ENCODE data around the gene LRRC8B. TPM values are rescaled to one million over a fixed set of nuclear protein-coding genes. Genes with fewer than 3 reads are reported as not detected.
"Not testable (repeated sequence)": the region's sequence is repeated elsewhere in the genome, so short reads cannot be mapped to it uniquely, and the experiment has no call there.

The LRRC8B gene
- total and polyA plus RNA-seq, 2 experiments from 2014 or later: 4.6 to 5.1 TPM

- H3K27ac ChIP-seq: no peak overlapping the region
- DNase-seq (ENCODE audit: low spot score): no peak
- no peak overlapping the region for H3K4me2 ChIP-seq
- H3K9me2 ChIP-seq (replicated peaks; ENCODE audit: insufficient read depth): no peaks in the 10 kb centered on the region
- H3K27me3 ChIP-seq: no peaks in the 10 kb centered on the region
- H3K9me3 ChIP-seq (ENCODE audit: low read depth): no peaks in the 10 kb centered on the region
- TF ChIP-seq EZH2 (IDR thresholded peaks at IDR 0.05; ENCODE audit: borderline replicate concordance) (no peak), EZH2phosphoT487 (IDR thresholded peaks at IDR 0.05; ENCODE audit: low read depth, severe bottlenecking, unreplicated experiment) (no peak), CTCF (IDR thresholded peaks at IDR 0.05; ENCODE audit: poor library complexity) (no peak)
- no peak overlapping the region for H3K4me3 ChIP-seq
- H3K79me2 ChIP-seq: peaks cover 10% of the 10 kb centered on the region
- H3K36me3 ChIP-seq (replicated peaks; ENCODE audit: insufficient read depth, low read depth): no peaks in the 10 kb centered on the region
- H4K20me1 ChIP-seq (ENCODE audit: insufficient read depth, poor library complexity, severe bottlenecking): no peaks in the 10 kb centered on the region
- 97% methylated on average over 1 of the region's 1 CpG for WGBS (ENCODE audit: low lambda C conversion rate, missing lambda C conversion rate)
- no peak overlapping the region for H2AFZ ChIP-seq
- no peaks in the 10 kb centered on the region for H3K4me1 ChIP-seq (ENCODE audit: insufficient read depth)
Observed at GRCh38 chr1:89542345-89542744, 17.7 kb downstream of the LRRC8B start.

DNA sequence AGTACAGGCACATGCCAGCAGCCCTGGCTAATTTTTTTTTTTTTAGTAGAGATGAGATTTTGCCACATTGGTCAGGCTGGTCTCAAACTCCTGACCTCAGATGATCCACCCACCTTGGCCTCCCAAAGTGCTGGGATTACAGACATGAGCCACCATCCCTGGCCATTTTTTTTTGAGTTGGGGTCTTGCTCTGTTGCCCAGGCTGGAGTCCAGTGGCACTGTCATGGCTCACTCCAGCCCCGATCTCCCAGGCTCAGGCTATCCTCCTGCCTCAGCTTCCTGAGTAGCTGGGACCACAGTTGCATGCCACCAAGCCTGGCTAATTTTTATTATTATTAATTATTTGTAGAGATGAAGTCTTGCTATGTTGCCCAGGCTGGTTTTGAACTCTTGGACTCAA is 19.0 kb downstream of the LRRC8B start:
- H3K9me3 ChIP-seq (ENCODE audit: low read depth); H2AFZ ChIP-seq; H4K20me1 ChIP-seq (ENCODE audit: insufficient read depth, poor library complexity, severe bottlenecking); H3K4me3 ChIP-seq; H3K36me3 ChIP-seq (replicated peaks; ENCODE audit: insufficient read depth, low read depth); H3K27me3 ChIP-seq; H3K4me1 ChIP-seq (ENCODE audit: insufficient read depth); H3K9me2 ChIP-seq (replicated peaks; ENCODE audit: insufficient read depth); DNase-seq (ENCODE audit: low spot score); H3K4me2 ChIP-seq; H3K79me2 ChIP-seq; H3K27ac ChIP-seq: not testable (repeated sequence)
- WGBS (ENCODE audit: low lambda C conversion rate, missing lambda C conversion rate): 100% methylated on average over 1 of the region's 1 CpG

- Histone ChIP-seq H3K79me2 (peaks cover 10% of the 10 kb centered on the region), H2AFZ (no peak overlapping the region), H3K4me1 (ENCODE audit: insufficient read depth) (no peaks in the 10 kb centered on the region), H4K20me1 (ENCODE audit: insufficient read depth, poor library complexity, severe bottlenecking) (no peaks in the 10 kb centered on the region), H3K9me3 (ENCODE audit: low read depth) (no peaks in the 10 kb centered on the region), H3K9me2 (replicated peaks; ENCODE audit: insufficient read depth) (no peaks in the 10 kb centered on the region), H3K4me3 (no peak overlapping the region), H3K27me3 (no peaks in the 10 kb centered on the region), H3K27ac (no peak overlapping the region), H3K36me3 (replicated peaks; ENCODE audit: insufficient read depth, low read depth) (no peaks in the 10 kb centered on the region), H3K4me2 (no peak overlapping the region)
- TF ChIP-seq EZH2 (IDR thresholded peaks at IDR 0.05; ENCODE audit: borderline replicate concordance) (no peak), CTCF (IDR thresholded peaks at IDR 0.05; ENCODE audit: poor library complexity) (no peak), EZH2phosphoT487 (IDR thresholded peaks at IDR 0.05; ENCODE audit: low read depth, severe bottlenecking, unreplicated experiment) (no peak)
- 82% methylated on average over 6 of the region's 6 CpGs for whole genome bisulfite sequencing (ENCODE audit: low lambda C conversion rate, missing lambda C conversion rate)
- peak; percentile 11 for DNase-seq (ENCODE audit: low spot score)
Observed at GRCh38 chr1:89545264-89546038, 20.8 kb downstream of the LRRC8B start.

DNA sequence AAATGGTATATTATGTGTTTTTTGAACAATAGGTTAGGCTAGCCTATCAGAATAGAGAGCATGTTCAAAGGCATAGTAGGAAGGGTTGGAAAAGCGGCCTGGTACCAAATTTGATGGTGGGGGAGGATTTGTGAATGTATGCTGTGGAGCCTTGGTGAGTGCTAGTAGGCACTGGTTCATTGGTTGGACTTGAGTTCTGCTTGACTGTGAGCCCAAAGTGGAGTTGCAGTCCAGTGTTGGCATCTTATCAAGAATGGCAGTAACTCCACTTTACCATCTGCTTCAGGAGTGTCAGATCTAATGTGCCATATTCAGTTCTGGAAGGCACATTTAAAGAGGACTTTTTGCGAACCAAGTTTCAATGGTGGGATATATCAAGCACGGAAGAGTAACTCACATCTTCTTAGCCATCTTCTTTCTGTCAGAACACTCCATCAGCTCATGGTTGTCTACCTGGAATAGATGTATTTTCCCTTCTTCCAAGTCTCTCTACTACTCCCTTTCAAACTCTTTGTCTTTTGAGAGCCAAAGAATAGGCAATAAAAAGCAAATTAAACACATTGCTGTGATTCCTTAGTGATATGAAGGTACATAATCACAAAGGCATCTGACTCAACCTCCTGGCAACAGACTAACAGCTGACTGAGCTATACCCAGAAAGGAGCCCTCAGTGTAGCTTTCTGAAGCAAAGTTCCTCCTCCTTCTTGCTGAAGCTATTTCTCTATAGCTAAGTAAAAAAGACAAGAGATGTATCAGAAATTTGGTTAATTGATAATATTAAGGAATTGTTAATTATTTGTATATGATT is 21.7 kb downstream of the LRRC8B start:
- WGBS (ENCODE audit: low lambda C conversion rate, missing lambda C conversion rate): 100% methylated on average over 3 of the region's 3 CpGs
- Histone ChIP-seq H2AFZ (no peak overlapping the region), H3K9me2 (replicated peaks; ENCODE audit: insufficient read depth) (no peaks in the 10 kb centered on the region), H3K9me3 (ENCODE audit: low read depth) (no peaks in the 10 kb centered on the region), H3K79me2 (peaks cover 10% of the 10 kb centered on the region), H3K4me3 (no peak overlapping the region), H3K36me3 (replicated peaks; ENCODE audit: insufficient read depth, low read depth) (no peaks in the 10 kb centered on the region), H3K4me2 (no peak overlapping the region), H4K20me1 (ENCODE audit: insufficient read depth, poor library complexity, severe bottlenecking) (no peaks in the 10 kb centered on the region), H3K27ac (no peak overlapping the region), H3K4me1 (ENCODE audit: insufficient read depth) (no peaks in the 10 kb centered on the region), H3K27me3 (no peaks in the 10 kb centered on the region)
- DNase-seq (ENCODE audit: low spot score): no peak
- TF ChIP-seq CTCF (IDR thresholded peaks at IDR 0.05; ENCODE audit: poor library complexity) (no peak), EZH2 (IDR thresholded peaks at IDR 0.05; ENCODE audit: borderline replicate concordance) (no peak), EZH2phosphoT487 (IDR thresholded peaks at IDR 0.05; ENCODE audit: low read depth, severe bottlenecking, unreplicated experiment) (no peak)

Measured in hepatocyte (in vitro differentiated cells).